DOHH2 (cell line): ENCODE data around the gene PRKAR1B.

Experiments used
- EZH2phosphoT487 ChIP-seq: fragments of 200-600 bp; sonication (generic); IDR thresholded peaks from 2 replicates; pipeline ENCODE4 v1.6.1; 2017; ENCODE audit warnings: borderline replicate concordance, mild to moderate bottlenecking, antibody characterized with exemption, low read length, moderate library complexity, mixed read lengths
- TF ChIP-seq, protein P1 (sequence below): fragments of 200-600 bp; sonication (generic); IDR thresholded peaks from one replicate; pipeline ENCODE4 v1.5.1; 2014; ENCODE audit warnings: antibody characterized with exemption, mild to moderate bottlenecking, low read depth, low read length; ENCODE audit not compliant: poor library complexity, severe bottlenecking

DNA sequence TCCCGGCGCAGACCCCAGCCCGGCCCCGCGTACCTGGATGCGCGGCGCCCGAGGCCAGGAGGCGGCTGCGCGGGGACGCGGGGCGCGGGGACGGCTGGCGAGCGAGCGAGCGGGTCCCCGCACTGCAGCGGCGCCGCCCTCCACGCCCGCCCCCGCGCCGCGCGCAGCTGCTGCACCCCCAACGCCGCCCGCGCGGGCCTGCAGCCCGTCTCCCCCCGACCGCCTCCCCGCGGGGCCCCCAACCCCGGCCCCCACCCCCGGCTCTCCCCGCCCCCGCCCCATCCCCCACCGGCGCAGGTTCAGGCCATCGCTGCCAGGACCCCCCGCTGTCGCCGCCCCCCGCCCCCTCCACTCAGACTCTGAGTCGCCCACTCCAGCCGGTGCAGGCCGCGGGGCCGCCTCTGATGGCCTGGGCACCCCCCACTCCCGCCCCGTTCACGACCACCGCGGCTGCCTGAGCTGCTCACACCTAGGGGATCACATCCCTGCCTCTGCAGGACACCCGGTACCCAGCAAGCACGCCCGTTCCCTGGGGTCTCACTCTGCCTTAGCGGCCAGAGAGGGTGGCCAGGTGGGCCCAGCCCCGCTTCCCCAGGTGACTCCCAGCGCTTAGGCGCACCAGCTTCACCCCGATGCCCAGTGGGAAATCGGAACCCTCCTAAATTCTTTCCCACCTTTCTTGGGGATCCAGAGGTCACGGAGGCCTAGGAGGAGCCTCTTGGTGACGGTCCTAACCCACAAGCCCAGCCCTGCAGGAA lies 14.5 kb downstream of the PRKAR1B start:
- TF ChIP-seq, protein P1, sequence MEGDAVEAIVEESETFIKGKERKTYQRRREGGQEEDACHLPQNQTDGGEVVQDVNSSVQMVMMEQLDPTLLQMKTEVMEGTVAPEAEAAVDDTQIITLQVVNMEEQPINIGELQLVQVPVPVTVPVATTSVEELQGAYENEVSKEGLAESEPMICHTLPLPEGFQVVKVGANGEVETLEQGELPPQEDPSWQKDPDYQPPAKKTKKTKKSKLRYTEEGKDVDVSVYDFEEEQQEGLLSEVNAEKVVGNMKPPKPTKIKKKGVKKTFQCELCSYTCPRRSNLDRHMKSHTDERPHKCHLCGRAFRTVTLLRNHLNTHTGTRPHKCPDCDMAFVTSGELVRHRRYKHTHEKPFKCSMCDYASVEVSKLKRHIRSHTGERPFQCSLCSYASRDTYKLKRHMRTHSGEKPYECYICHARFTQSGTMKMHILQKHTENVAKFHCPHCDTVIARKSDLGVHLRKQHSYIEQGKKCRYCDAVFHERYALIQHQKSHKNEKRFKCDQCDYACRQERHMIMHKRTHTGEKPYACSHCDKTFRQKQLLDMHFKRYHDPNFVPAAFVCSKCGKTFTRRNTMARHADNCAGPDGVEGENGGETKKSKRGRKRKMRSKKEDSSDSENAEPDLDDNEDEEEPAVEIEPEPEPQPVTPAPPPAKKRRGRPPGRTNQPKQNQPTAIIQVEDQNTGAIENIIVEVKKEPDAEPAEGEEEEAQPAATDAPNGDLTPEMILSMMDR = no peak
- no peak for TF ChIP-seq EZH2phosphoT487
